ENCODE measurements around the gene SMARCA4.
"Not testable (repeated sequence)": the region's sequence is repeated elsewhere in the genome, so short reads cannot be mapped to it uniquely, and the experiment has no call there.

The SMARCA4 gene

GRCh38 chr19:11098327-11098726 lies 137.5 kb downstream of the SMARCA4 start:
- DNase-seq (ENCODE audit: low read depth): no peak

GRCh38 chr19:11098861-11099260 lies 138.0 kb downstream of the SMARCA4 start:
- DNase-seq (ENCODE audit: low read depth): no peak

GRCh38 chr19:11100049-11100448 lies 139.2 kb downstream of the SMARCA4 start:
- no peak for DNase-seq (ENCODE audit: low read depth)

- DNase-seq (ENCODE audit: low read depth): no peak
Measured at GRCh38 chr19:11101057-11101456, 140.2 kb downstream of the SMARCA4 start.

- no peak for DNase-seq (ENCODE audit: low read depth)
Measured at GRCh38 chr19:11102944-11103343, 142.1 kb downstream of the SMARCA4 start.

- not testable (repeated sequence) for DNase-seq (ENCODE audit: low read depth)
Measured at GRCh38 chr19:11103667-11104066, 142.8 kb downstream of the SMARCA4 start.

GRCh38 chr19:11105014-11105636 lies 144.3 kb downstream of the SMARCA4 start:
- DNase-seq (ENCODE audit: low read depth): no peak

- DNase-seq (ENCODE audit: low read depth): no peak
Measured at GRCh38 chr19:11106477-11106876, 145.6 kb downstream of the SMARCA4 start.

- DNase-seq (ENCODE audit: low read depth): no peak
Measured at GRCh38 chr19:11108746-11109145, 147.9 kb downstream of the SMARCA4 start.

GRCh38 chr19:11111117-11111770 lies 150.4 kb downstream of the SMARCA4 start:
- no peak for DNase-seq (ENCODE audit: low read depth)

GRCh38 chr19:11111771-11112144 lies 150.9 kb downstream of the SMARCA4 start:
- no peak for DNase-seq (ENCODE audit: low read depth)
